ENCODE results near the gene HMG20A. TPM values are rescaled to one million over a fixed set of nuclear protein-coding genes. Genes with fewer than 3 reads are reported as not detected.

The HMG20A gene
- total and polyA plus RNA-seq, 10 donors: 17.9 to 107 (median 77.2) TPM

DNA sequence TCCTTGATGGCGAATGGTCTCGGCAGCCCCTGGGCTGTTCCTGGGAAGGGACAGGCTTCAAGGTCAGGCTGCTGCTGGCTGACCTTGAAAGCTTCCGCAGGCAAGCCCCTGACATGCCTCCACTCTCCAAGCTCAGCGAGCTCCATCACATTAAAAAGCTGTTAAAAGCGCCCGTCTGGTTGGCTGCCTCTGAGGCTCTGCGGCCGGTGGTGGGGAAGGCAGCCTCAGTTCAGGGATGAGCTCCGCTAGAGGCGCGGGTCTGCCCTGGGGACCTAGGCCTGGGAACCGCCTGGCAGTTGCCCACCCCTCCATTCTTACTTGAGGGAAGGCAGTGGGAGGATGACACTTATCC is 108.3 kb downstream of the HMG20A start:
- Histone ChIP-seq H3K4me3 (no peak overlapping the region), H3K4me1 (peaks cover 3 to 38% (median 12%) of the 10 kb centered on the region in 6 donors), H3K36me3 (no peaks in the 10 kb centered on the region), H3K27me3 (replicated peaks in 1 of 7) (no peaks in the 10 kb centered on the region), H3K27ac (peak overlapping the region; percentile 6 to 71 (median 50)), H3K9me3 (no peaks in the 10 kb centered on the region)
- 71 to 87% (median 77%) methylated on average over 12 of the region's 12 CpGs for WGBS, 5 donors
- intact Hi-C loops (cut with DNase I; ENCODE audit: low total_unique reads): no loop called here
- peak; percentile 56 for DNase-seq
- TF ChIP-seq, protein P1, sequence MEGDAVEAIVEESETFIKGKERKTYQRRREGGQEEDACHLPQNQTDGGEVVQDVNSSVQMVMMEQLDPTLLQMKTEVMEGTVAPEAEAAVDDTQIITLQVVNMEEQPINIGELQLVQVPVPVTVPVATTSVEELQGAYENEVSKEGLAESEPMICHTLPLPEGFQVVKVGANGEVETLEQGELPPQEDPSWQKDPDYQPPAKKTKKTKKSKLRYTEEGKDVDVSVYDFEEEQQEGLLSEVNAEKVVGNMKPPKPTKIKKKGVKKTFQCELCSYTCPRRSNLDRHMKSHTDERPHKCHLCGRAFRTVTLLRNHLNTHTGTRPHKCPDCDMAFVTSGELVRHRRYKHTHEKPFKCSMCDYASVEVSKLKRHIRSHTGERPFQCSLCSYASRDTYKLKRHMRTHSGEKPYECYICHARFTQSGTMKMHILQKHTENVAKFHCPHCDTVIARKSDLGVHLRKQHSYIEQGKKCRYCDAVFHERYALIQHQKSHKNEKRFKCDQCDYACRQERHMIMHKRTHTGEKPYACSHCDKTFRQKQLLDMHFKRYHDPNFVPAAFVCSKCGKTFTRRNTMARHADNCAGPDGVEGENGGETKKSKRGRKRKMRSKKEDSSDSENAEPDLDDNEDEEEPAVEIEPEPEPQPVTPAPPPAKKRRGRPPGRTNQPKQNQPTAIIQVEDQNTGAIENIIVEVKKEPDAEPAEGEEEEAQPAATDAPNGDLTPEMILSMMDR (IDR thresholded peaks at IDR 0.05 in 8 of 11, conservative IDR thresholded peaks at IDR 0.05 in 3 of 11): no peak
- peak in 1 of 3 donors; percentile 12 for TF ChIP-seq POLR2AphosphoS5 (IDR thresholded peaks at IDR 0.05)

DNA sequence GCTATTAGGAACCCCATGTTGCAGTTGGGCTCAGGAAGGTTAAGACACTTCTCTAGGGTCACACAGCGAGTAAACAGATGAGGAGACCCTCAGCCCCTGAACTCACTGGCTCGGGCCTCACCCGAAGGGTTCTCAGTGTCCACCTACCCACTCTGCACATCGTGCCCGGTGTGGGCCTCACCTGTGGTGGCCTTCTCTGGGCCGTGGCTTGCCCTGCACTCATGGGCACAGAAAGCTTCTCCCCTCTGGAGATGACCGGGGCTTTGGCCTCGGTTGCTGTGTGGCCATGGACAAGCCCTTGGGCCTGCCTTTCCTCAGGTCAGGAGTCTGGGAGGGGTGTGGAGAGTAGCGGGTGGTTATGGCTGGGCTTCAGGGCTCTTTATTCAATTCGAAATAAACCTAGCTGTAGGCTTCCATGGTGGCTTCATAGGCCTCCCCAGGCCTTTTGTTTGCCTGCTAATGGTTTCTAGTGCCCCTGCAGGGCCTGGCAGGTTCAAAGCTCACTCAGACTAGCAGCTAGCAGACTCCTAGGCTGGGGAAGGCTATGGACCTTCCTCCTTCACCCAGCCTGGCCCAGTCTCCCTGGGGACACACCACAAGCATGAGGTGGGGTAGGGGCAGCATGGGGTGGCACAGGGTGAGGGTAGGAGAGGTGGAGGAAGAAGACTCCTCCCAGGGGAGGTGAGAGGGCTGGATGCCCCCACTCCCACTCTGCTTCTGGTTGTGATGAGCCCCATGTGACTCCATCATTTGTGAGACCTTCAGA is 108.9 kb downstream of the HMG20A start:
- Histone ChIP-seq H3K4me3 (no peak overlapping the region), H3K27ac (peak overlapping the region in 7 of 8 donors; percentile 23 to 71 (median 57)), H3K36me3 (no peaks in the 10 kb centered on the region), H3K27me3 (replicated peaks in 1 of 7) (no peaks in the 10 kb centered on the region), H3K9me3 (no peaks in the 10 kb centered on the region), H3K4me1 (peaks cover 3 to 44% (median 13%) of the 10 kb centered on the region in 6 donors)
- TF ChIP-seq, protein P1 (IDR thresholded peaks at IDR 0.05 in 8 of 11, conservative IDR thresholded peaks at IDR 0.05 in 3 of 11): no peak
- TF ChIP-seq POLR2AphosphoS5 (IDR thresholded peaks at IDR 0.05) (no peak), POLR2A (IDR thresholded peaks at IDR 0.05) (no peak)
- WGBS, 5 donors: 79 to 92% (median 84%) methylated on average over 4 to 10 of the region's 10 CpGs
- peak; percentile 67 for DNase-seq
- intact Hi-C loops (cut with DNase I; ENCODE audit: low total_unique reads): no loop called here

DNA sequence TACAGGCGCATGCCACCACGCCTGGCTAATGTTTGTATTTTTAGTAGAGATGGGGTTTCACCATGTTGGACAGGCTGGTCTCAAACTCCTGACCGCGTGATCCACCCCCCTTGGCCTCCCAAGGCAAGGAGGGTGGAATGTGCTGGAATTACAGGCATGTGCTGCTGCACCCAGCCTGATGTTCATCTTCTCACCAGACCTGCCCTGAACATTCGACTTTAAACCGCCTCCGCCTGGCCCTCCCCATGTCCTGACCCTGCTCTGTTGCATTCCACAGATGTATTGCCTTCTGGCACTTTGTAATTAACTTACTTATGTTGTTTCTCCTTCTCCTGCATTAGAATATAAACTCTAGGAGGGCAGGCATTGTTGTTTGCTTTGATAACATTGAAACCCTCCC is 109.9 kb downstream of the HMG20A start:
- no peak overlapping the region for H3K4me3 ChIP-seq
- peak; percentile 23 for DNase-seq
- H3K27ac ChIP-seq: peak overlapping the region in 1 of 8 donors; percentile 57
- no peaks in the 10 kb centered on the region for H3K27me3 ChIP-seq (replicated peaks in 1 of 7)
- H3K36me3 ChIP-seq: no peaks in the 10 kb centered on the region
- WGBS, 5 donors: 88 to 95% (median 92%) methylated on average over 7 of the region's 7 CpGs
- H3K9me3 ChIP-seq: no peaks in the 10 kb centered on the region
- TF ChIP-seq, protein P1 (IDR thresholded peaks at IDR 0.05 in 8 of 11, conservative IDR thresholded peaks at IDR 0.05 in 3 of 11): no peak
- no peak for TF ChIP-seq POLR2AphosphoS5 (IDR thresholded peaks at IDR 0.05)
- TF ChIP-seq POLR2A (IDR thresholded peaks at IDR 0.05): no peak
- intact Hi-C loops (cut with DNase I; ENCODE audit: low total_unique reads): no loop called here
- peaks cover 3 to 50% (median 19%) of the 10 kb centered on the region in 6 donors for H3K4me1 ChIP-seq

DNA sequence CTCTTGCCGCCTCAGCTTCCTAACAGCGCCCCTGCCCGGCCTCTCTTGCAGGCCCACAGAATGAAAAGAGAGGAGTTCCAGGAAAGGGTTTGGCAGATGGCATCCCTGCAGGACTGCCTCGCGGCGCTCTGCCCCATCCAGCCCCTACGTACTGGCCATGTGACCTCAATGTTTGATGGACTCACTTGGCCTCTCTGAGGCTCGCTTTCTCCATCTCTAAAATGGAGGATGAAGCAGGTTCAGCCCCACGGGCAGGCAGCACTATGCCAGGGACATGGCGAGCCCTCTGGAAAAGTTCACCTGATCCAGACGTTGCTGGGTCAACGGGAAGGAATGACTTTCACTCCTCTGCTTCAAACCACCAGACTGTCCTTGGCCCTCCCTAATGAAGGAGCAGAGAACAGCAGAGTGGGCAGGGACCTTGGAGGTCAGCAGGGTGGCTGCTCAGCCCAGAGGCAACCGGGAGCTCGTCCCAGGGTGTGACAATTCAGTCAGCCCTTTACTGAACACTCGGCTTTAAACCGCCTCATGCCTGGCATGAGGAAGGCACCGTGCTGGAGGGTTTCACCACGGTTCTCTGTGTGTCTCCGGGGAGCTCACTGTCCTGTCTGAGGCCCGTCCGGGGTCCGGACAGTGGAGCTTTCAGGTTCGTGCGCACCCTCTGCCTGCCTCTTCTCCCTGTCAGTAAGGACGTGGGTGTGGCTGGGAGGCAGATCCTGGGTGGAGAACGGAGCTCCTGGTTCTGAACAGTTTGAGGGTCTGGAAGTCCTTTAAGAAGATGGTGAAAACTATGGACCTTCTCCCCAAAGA is 110.7 kb downstream of the HMG20A start:
- peaks cover 3 to 57% (median 19%) of the 10 kb centered on the region in 6 donors for H3K4me1 ChIP-seq
- no peak overlapping the region for H3K4me3 ChIP-seq
- H3K36me3 ChIP-seq: no peaks in the 10 kb centered on the region
- intact Hi-C loops (cut with DNase I; ENCODE audit: low total_unique reads): no loop called here
- no peak for TF ChIP-seq POLR2A (IDR thresholded peaks at IDR 0.05)
- no peak for TF ChIP-seq POLR2AphosphoS5 (IDR thresholded peaks at IDR 0.05)
- TF ChIP-seq, protein P1 (IDR thresholded peaks at IDR 0.05 in 8 of 11, conservative IDR thresholded peaks at IDR 0.05 in 3 of 11): no peak
- 83 to 92% (median 89%) methylated on average over 26 of the region's 26 CpGs for WGBS, 5 donors
- no peaks in the 10 kb centered on the region for H3K27me3 ChIP-seq (replicated peaks in 1 of 7)
- no peaks in the 10 kb centered on the region for H3K9me3 ChIP-seq
- DNase-seq: peak; percentile 31
- no peak overlapping the region for H3K27ac ChIP-seq
